AG10803 (cell line): Measurements from ENCODE around the gene BEX4.
A peak's percentile ranks its signal among the peaks of the same experiment; 100 is the strongest.
"Not testable (repeated sequence)": the region's sequence is repeated elsewhere in the genome, so short reads cannot be mapped to it uniquely, and the experiment has no call there.

Source experiments
- DNase-seq: peaks from one replicate; pipeline ENCODE4 v3.0.0; 2010; ENCODE audit warnings: low read depth
- H3K4me3 ChIP-seq: 2 replicates; pipeline ENCODE4 v1.5.1; 2011; ENCODE audit warnings: mild to moderate bottlenecking, low read length, control low read depth
- TF ChIP-seq, protein P1 (sequence below): conservative IDR thresholded peaks from 2 replicates; pipeline ENCODE4 v1.5.1; 2011; ENCODE audit warnings: mild to moderate bottlenecking, low read length, control low read depth, inconsistent platforms

The BEX4 gene

DNA sequence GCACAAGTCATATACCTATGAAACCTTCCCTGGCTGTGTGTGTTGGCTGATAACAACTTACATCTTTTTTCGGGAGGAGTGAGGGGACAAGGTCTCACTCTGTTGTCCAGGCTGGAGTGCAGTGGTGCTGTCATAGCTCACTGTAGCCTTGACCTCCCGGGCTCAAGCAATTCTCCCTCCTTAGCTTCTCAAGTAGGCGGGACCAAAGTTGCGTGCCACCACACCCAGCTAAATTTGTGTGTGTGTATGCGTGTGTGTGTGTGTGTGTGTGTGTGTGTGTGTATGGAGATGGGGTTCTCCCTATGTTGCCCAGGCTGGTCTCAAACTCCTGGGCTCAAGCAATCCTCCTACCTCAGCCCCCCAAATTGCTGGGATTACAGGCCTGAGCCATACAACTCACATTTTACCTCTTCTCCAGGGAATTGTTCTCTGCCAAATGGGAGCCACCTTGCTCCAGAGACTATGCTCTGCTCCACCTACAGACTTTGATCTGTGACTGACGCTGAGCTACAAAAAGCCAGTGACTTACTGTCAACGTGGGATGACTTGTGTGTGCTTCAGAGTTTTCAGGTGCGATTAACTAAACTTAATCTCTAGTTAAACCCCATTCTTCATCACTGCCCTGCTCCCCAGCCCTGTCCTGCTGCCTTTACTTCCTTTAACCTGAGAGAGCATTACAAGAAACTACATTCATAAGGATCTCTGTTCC, 2.0 kb upstream of the BEX4 start:
- DNase-seq: no peak
- no peak overlapping the region for H3K4me3 ChIP-seq
- TF ChIP-seq, protein P1, sequence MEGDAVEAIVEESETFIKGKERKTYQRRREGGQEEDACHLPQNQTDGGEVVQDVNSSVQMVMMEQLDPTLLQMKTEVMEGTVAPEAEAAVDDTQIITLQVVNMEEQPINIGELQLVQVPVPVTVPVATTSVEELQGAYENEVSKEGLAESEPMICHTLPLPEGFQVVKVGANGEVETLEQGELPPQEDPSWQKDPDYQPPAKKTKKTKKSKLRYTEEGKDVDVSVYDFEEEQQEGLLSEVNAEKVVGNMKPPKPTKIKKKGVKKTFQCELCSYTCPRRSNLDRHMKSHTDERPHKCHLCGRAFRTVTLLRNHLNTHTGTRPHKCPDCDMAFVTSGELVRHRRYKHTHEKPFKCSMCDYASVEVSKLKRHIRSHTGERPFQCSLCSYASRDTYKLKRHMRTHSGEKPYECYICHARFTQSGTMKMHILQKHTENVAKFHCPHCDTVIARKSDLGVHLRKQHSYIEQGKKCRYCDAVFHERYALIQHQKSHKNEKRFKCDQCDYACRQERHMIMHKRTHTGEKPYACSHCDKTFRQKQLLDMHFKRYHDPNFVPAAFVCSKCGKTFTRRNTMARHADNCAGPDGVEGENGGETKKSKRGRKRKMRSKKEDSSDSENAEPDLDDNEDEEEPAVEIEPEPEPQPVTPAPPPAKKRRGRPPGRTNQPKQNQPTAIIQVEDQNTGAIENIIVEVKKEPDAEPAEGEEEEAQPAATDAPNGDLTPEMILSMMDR: no peak

DNA sequence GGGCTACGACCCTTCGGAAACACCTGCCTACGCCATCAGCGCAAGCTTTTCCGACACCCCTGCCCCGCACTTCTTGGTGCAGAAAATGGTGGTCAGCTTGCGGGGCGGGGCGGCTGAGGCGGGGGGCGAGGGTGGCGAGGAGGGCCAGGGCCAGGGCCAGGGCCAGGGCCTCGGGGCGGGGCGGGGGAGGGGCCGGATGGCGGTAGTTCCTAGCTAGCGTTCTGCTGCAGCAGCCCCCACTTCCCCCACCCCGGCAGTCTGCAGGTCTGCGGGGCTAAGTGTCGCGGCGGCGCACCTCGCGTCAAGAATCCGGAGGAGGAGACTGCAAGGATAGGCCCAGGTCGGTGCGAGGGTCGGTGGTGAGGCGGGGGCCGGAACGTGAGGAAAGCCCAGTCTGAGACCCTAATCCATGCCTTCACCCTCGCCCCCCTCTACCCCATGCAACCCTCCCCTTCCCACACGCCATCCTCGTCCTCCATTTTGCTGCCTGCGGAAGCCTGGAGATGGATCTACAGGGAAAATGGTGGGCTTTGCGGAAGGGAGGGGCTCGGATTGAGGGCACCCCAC, 600 bp downstream of the BEX4 start:
- H3K4me3 ChIP-seq: peak overlapping the region; percentile 63
- TF ChIP-seq, protein P1: no peak
- DNase-seq: no peak

DNA sequence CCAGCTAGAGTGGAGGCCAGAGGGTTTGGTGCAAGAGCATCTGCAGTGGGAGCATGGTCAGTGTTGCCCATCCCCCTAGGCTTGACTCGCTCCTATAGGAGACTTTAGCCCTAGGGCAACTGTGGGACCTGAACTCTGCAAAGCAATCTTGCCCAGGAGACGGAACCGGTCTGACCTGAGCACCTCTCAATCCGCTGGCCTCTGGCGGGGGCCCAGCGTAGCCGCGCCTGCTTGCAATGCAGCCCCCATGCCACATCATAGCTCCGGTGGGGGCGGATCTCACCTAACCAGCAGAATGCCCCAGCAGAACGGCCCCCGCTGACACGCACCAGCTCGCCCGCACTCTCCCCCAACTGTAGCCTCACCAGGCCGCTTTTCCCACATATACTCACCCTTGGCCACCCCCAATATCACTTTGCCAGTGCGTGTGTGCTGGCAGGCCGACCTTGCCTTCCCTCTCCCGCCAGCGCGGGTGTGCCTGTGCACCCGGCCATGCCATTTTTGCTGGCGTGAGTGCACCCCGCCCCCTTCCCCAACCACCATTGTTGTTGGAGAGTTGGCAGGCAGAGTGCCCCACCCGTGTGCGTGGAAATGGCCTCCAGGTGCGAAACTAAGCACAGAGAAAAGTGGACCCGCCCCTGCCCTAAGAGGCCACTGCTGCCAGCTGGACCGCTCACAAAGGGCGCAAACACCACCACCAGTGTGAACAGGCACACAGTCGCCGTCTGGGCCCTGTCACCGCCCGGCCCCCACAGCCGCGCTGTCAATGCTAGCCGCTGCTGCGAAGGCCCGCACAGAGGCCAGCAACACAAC, 5.8 kb downstream of the BEX4 start:
- no peak overlapping the region for H3K4me3 ChIP-seq

DNA sequence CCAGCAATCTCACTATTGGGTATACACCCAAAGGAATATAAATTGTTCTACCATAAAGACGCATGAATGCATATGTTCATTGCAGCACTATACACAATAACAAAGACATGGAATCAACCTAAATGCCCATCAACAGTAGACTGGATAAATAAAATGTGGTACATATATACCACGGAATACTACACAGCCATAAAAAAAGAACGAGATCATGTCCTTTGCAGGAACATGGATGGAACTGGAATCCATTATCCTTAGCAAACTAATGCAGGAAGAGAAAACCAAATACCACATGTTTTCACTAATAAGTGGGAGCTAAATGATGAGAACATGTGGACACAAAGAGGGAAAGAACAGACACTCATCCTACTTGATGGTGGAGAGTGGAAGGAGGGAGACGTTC, 11.0 kb downstream of the BEX4 start:
- H3K4me3 ChIP-seq, DNase-seq: not testable (repeated sequence)

More for the DNA sequence above, 5.8 kb downstream of the BEX4 start:
- TF ChIP-seq, protein P1: no peak
- no peak for DNase-seq

DNA sequence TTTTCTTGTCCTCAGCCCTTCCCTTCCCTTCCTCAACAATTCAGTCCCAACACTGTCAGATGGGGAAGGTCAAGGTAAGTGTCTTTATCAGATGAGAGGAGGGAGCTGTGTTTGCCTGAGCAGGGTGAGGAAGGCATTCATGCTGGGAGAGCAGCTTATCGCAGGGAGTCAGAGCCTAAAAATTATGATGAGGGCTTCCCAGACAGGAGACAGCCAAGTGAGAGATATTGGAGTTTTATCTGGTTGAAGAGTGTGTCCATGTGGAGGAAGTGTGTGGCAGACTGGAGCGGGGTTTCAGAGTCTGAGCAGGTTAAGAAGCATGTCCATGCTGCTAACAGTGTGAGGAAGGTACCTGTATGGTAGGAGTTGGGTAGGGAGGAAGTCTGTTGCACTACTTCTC, 18.4 kb downstream of the BEX4 start:
- no peak overlapping the region for H3K4me3 ChIP-seq
- TF ChIP-seq, protein P1: no peak
- DNase-seq: no peak

DNA sequence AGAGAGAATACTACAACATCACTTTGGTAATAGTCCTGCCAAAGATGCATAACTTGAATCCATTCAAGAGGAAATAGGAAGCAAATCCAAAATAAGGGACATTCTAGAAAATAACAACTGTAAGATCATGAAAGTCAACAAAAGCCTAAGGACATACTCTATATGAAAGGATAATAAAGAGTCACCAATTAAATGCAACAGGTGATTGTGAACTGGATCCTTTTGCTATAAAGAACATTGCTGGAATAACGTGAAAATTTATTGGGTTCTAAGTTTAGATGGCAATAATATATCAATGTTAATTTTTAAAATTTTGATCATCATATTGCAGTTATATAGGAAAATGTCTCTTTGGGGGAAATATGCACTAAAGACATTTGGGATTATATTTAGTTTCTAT, 20.0 kb downstream of the BEX4 start:
- H3K4me3 ChIP-seq: no peak overlapping the region
- no peak for DNase-seq
- TF ChIP-seq, protein P1: no peak

DNA sequence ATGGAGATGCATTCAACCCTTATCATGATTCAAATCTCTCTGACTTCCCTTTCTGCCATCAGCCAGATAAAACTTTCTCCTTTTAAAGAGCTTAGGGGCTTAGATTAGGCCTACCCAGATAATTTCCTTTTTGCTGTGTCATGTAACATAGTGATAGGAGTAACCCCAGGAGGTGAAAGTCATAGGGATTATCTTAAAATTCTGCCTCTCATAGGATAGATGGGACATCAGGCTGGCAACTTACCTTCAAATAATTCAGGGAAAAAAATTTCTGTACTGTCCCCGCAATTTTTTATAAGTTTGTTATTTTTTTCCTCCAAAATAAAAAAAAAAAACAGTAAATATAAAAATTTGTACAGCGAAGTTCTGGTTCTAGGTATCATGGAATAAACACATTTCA, 20.7 kb downstream of the BEX4 start:
- not testable (repeated sequence) for H3K4me3 ChIP-seq, DNase-seq

DNA sequence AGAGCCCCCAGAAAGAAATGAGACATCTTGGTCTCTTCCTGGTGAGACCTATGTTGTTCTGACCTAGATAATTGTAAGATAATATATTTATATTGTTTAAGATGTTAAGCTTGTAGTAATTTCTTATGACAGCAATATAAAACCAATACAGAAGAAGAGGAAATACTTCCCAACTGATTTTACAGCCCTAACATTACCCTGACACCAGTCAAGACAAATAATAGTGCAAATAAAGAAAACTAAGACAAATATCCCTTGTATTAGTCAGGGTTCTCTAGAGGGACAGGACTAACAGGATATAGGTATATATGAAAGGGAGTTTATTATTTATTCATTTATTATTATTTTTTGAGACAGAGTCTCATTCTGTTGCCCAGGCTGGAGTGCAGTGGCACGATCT, 21.4 kb downstream of the BEX4 start:
- TF ChIP-seq, protein P1: no peak
- no peak overlapping the region for H3K4me3 ChIP-seq
- no peak for DNase-seq
